HEK293 (cell line): ENCODE data around the gene CCDC85B.

Experiments used
- CTCF ChIA-PET: fragments of 350-600 bp; formaldehyde crosslinking; extraction: SDS; loops from one replicate; lab custom pipeline; 2021; ENCODE audit warnings: antibody characterized with exemption; lab: Yijun Ruan, JAX
- POLR2A ChIA-PET: fragments of 300-600 bp; formaldehyde crosslinking; extraction: SDS; loops from one replicate; lab custom pipeline; 2020; ENCODE audit warnings: antibody characterized with exemption, inconsistent platforms; lab: Yijun Ruan, JAX
- H3K27ac ChIP-seq: fragments of 200-500 bp; sonication (Bioruptor generic); 2 replicates; pipeline ENCODE4 v1.5.1; 2014; ENCODE audit warnings: low read depth, low read length, control low read depth, inconsistent platforms; ENCODE audit errors: extremely low read depth
- H3K36me3 ChIP-seq, 2 experiments: fragments of 200-500 bp in 1 of 2; sonication (Bioruptor generic) in 1 of 2; 1 replicate in 1 of 2; 2 replicates in 1 of 2; pipeline ENCODE4 v1.5.1; 2014 to 2017; ENCODE audit warnings: inconsistent platforms in 2 of 2, low read length in 2 of 2; ENCODE audit not compliant: control insufficient read depth in 2 of 2, insufficient read depth in 1 of 2
- H3K4me1 ChIP-seq: fragments of 200-500 bp; sonication (Bioruptor generic); 2 replicates; pipeline ENCODE4 v1.5.1; 2014; ENCODE audit warnings: mild to moderate bottlenecking, low read length, inconsistent platforms; ENCODE audit not compliant: control insufficient read depth, insufficient read depth
- H3K4me3 ChIP-seq: 2 replicates; pipeline ENCODE4 v1.5.1; 2011; ENCODE audit warnings: low read depth, mild to moderate bottlenecking, control low read depth, low read length, moderate library complexity
- H3K9me3 ChIP-seq: fragments of 200-500 bp; sonication (Bioruptor generic); 2 replicates; pipeline ENCODE4 v1.5.1; 2014; ENCODE audit warnings: low read depth, low read length, inconsistent platforms; ENCODE audit not compliant: control insufficient read depth, insufficient read depth
- ATF2 ChIP-seq: fragments of 450-650 bp; formaldehyde crosslinking; IDR thresholded peaks from 2 replicates; pipeline ENCODE4 v1.5.1; 2016; ENCODE audit warnings: missing biosample characterization, missing genetic modification characterization, low read depth
- GFI1B ChIP-seq: fragments of 450-650 bp; formaldehyde crosslinking; IDR thresholded peaks from 2 replicates; pipeline ENCODE4 v1.5.1; 2016; ENCODE audit warnings: missing biosample characterization, missing genetic modification characterization
- GLI4 ChIP-seq: fragments of 450-650 bp; formaldehyde crosslinking; IDR thresholded peaks from 2 replicates; pipeline ENCODE4 v1.5.1; 2016; ENCODE audit warnings: missing biosample characterization, missing genetic modification characterization
- PBX3 ChIP-seq: sonication (generic); formaldehyde crosslinking; IDR thresholded peaks from 2 replicates; pipeline ENCODE4 v1.8.1; 2022; ENCODE audit warnings: mild to moderate bottlenecking, moderate library complexity, missing genetic modification reagents
- PRDM1 ChIP-seq: fragments of 450-650 bp; formaldehyde crosslinking; IDR thresholded peaks from 2 replicates; pipeline ENCODE4; 2016; ENCODE audit warnings: missing biosample characterization, missing genetic modification characterization
- REPIN1 ChIP-seq: fragments of 450-650 bp; formaldehyde crosslinking; IDR thresholded peaks from 2 replicates; pipeline ENCODE4 v1.5.1; 2017; ENCODE audit warnings: missing biosample characterization, missing genetic modification characterization, low read depth
- SCRT1 ChIP-seq: fragments of 450-650 bp; formaldehyde crosslinking; IDR thresholded peaks from 2 replicates; pipeline ENCODE4 v1.5.1; 2016; ENCODE audit warnings: missing biosample characterization, missing genetic modification characterization, borderline replicate concordance
- ZBTB20 ChIP-seq: fragments of 450-650 bp; formaldehyde crosslinking; IDR thresholded peaks from 2 replicates; pipeline ENCODE4 v1.5.1; 2016; ENCODE audit warnings: missing biosample characterization, missing genetic modification characterization
- ZBTB48 ChIP-seq: fragments of 450-650 bp; formaldehyde crosslinking; IDR thresholded peaks from 2 replicates; pipeline ENCODE4 v1.5.1; 2016; ENCODE audit warnings: missing biosample characterization, missing genetic modification characterization
- ZEB2 ChIP-seq: fragments of 450-650 bp; formaldehyde crosslinking; IDR thresholded peaks from 2 replicates; pipeline ENCODE4 v1.5.1; 2016; ENCODE audit warnings: missing biosample characterization, missing genetic modification characterization
- ZFHX2 ChIP-seq: fragments of 450-650 bp; formaldehyde crosslinking; conservative IDR thresholded peaks from 2 replicates; pipeline ENCODE4 v1.5.1; 2016; ENCODE audit warnings: missing biosample characterization, missing genetic modification characterization
- ZFP69B ChIP-seq: fragments of 450-650 bp; formaldehyde crosslinking; IDR thresholded peaks from 2 replicates; pipeline ENCODE4 v1.5.1; 2016; ENCODE audit warnings: missing biosample characterization, missing genetic modification characterization
- ZNF10 ChIP-seq: fragments of 450-650 bp; formaldehyde crosslinking; IDR thresholded peaks from 2 replicates; pipeline ENCODE4 v1.5.1; 2017; ENCODE audit warnings: missing biosample characterization, missing genetic modification characterization
- ZNF155 ChIP-seq: fragments of 450-650 bp; formaldehyde crosslinking; IDR thresholded peaks from 2 replicates; pipeline ENCODE4 v1.5.1; 2016; ENCODE audit warnings: missing biosample characterization, missing genetic modification characterization
- ZNF2 ChIP-seq: fragments of 450-650 bp; formaldehyde crosslinking; IDR thresholded peaks from 2 replicates; pipeline ENCODE4 v1.5.1; 2016; ENCODE audit warnings: missing biosample characterization, missing genetic modification characterization
- ZNF23 ChIP-seq: fragments of 450-650 bp; formaldehyde crosslinking; IDR thresholded peaks from 2 replicates; pipeline ENCODE4 v1.5.1; 2016; ENCODE audit warnings: missing biosample characterization, missing genetic modification characterization, borderline replicate concordance
- ZNF24 ChIP-seq: fragments of 450-650 bp; formaldehyde crosslinking; IDR thresholded peaks from 2 replicates; pipeline ENCODE4 v1.5.1; 2016; ENCODE audit warnings: missing biosample characterization, missing genetic modification characterization
- ZNF341 ChIP-seq: fragments of 450-650 bp; formaldehyde crosslinking; IDR thresholded peaks from 2 replicates; pipeline ENCODE4; 2016; ENCODE audit warnings: low read depth, missing biosample characterization, missing genetic modification characterization
- ZNF391 ChIP-seq: fragments of 450-650 bp; formaldehyde crosslinking; IDR thresholded peaks from 2 replicates; pipeline ENCODE4 v1.5.1; 2016; ENCODE audit warnings: low read depth, missing biosample characterization, missing genetic modification characterization, borderline replicate concordance
- ZNF449 ChIP-seq: fragments of 450-650 bp; formaldehyde crosslinking; IDR thresholded peaks from 2 replicates; pipeline ENCODE4 v1.5.1; 2017; ENCODE audit warnings: missing biosample characterization, mild to moderate bottlenecking, missing genetic modification characterization, moderate library complexity
- ZNF48 ChIP-seq: fragments of 450-650 bp; formaldehyde crosslinking; IDR thresholded peaks from 2 replicates; pipeline ENCODE4 v1.5.1; 2016; ENCODE audit warnings: missing biosample characterization, missing genetic modification characterization
- ZNF544 ChIP-seq: fragments of 450-650 bp; formaldehyde crosslinking; IDR thresholded peaks from 2 replicates; pipeline ENCODE4 v1.5.0; 2017; ENCODE audit warnings: missing biosample characterization, missing genetic modification characterization
- ZNF548 ChIP-seq: fragments of 450-650 bp; formaldehyde crosslinking; IDR thresholded peaks from 2 replicates; pipeline ENCODE4 v1.5.1; 2016; ENCODE audit warnings: missing biosample characterization, missing genetic modification characterization
- ZNF561 ChIP-seq: fragments of 450-650 bp; IDR thresholded peaks from 2 replicates; pipeline ENCODE4 v1.5.1; 2018; ENCODE audit warnings: missing biosample characterization, missing genetic modification characterization, borderline replicate concordance
- ZNF768 ChIP-seq: fragments of 450-650 bp; formaldehyde crosslinking; IDR thresholded peaks from 2 replicates; pipeline ENCODE4 v1.5.1; 2018; ENCODE audit warnings: missing biosample characterization, mild to moderate bottlenecking, missing genetic modification characterization
- ZNF837 ChIP-seq: fragments of 450-650 bp; formaldehyde crosslinking; IDR thresholded peaks from 2 replicates; pipeline ENCODE4 v1.5.1; 2016; ENCODE audit warnings: missing biosample characterization, missing genetic modification characterization
- TF ChIP-seq, protein P1 (sequence below): fragments of 450-650 bp; formaldehyde crosslinking; IDR thresholded peaks from 2 replicates; pipeline ENCODE4 v1.5.1; 2016; ENCODE audit warnings: missing biosample characterization, missing genetic modification characterization
- TF ChIP-seq, protein P2 (sequence below): fragments of 450-650 bp; formaldehyde crosslinking; IDR thresholded peaks from 2 replicates; pipeline ENCODE4 v1.5.1; 2016; ENCODE audit warnings: missing biosample characterization, missing genetic modification characterization

The CCDC85B gene

DNA sequence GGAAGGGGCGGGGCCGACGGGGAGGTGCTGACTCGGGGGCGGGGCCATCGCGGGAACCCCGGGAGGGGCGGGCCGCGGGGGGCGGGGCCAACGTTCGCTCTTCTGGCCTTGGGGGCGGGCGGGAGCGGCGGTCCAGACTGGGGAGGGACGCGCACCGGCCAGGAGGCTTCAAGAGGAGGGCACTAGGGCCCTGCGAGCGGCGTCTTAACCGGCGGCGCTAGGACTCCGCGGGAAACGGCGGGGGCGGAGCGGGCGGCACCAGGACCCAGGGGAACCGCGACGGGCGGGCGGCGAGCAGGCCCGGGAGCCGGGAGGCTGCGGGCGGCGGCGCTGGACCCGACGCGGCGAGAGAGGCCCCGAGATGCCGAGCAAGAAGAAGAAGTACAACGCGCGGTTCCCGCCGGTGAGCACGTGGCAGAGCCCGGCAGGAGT is 28.7 kb downstream of the CCDC85B start, which contains the start of gene DRAP1 (continued):
- TF ChIP-seq, protein P1, sequence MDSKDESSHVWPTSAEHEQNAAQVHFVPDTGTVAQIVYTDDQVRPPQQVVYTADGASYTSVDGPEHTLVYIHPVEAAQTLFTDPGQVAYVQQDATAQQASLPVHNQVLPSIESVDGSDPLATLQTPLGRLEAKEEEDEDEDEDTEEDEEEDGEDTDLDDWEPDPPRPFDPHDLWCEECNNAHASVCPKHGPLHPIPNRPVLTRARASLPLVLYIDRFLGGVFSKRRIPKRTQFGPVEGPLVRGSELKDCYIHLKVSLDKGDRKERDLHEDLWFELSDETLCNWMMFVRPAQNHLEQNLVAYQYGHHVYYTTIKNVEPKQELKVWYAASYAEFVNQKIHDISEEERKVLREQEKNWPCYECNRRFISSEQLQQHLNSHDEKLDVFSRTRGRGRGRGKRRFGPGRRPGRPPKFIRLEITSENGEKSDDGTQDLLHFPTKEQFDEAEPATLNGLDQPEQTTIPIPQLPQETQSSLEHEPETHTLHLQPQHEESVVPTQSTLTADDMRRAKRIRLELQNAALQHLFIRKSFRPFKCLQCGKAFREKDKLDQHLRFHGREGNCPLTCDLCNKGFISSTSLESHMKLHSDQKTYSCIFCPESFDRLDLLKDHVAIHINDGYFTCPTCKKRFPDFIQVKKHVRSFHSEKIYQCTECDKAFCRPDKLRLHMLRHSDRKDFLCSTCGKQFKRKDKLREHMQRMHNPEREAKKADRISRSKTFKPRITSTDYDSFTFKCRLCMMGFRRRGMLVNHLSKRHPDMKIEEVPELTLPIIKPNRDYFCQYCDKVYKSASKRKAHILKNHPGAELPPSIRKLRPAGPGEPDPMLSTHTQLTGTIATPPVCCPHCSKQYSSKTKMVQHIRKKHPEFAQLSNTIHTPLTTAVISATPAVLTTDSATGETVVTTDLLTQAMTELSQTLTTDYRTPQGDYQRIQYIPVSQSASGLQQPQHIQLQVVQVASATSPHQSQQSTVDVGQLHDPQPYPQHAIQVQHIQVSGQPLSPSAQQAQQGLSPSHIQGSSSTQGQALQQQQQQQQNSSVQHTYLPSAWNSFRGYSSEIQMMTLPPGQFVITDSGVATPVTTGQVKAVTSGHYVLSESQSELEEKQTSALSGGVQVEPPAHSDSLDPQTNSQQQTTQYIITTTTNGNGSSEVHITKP (tag by site-specific recombination), result peak; percentile 75
- no peak for TF ChIP-seq ZNF544 (tag by site-specific recombination)
- peak; percentile 67 for TF ChIP-seq ZFHX2 (tag by site-specific recombination)
- TF ChIP-seq ZBTB48 (tag by site-specific recombination), result no peak
- no peak for TF ChIP-seq ZNF837 (tag by site-specific recombination)
- no peak for TF ChIP-seq SCRT1 (tag by site-specific recombination)
- TF ChIP-seq ZNF155, result no peak
- TF ChIP-seq REPIN1, result no peak
- no peak for TF ChIP-seq ZNF24 (tag by site-specific recombination)
- no peak for TF ChIP-seq ATF2
- no peak for TF ChIP-seq GFI1B (tag by site-specific recombination)
- no peak for TF ChIP-seq ZNF768 (tag by site-specific recombination)
- TF ChIP-seq PBX3, result peak; percentile 29
- 0 out of 2 replicates have a peak, but pooled peaks have one; percentile 57 for TF ChIP-seq ZNF391 (tag by site-specific recombination)
- no peak for TF ChIP-seq ZNF341 (tag by site-specific recombination)
- no peak for TF ChIP-seq ZNF548 (tag by site-specific recombination)
- no peak for TF ChIP-seq ZNF10
- no peak; the same call in 1 of the 2 replicates for TF ChIP-seq ZEB2 (tag by site-specific recombination)
- TF ChIP-seq ZNF48 (tag by site-specific recombination), result no peak
- TF ChIP-seq ZNF23, result no peak
- peak; percentile 81 for TF ChIP-seq ZFP69B (tag by site-specific recombination)

GRCh38 chr11:65919573-65920371 is 29.3 kb downstream of the CCDC85B start:
- peaks cover 0 to 14% of the 10 kb centered on the region in 2 experiments; a peak in 2 of 3 replicates for H3K36me3 ChIP-seq
- H3K9me3 ChIP-seq, result no peaks in the 10 kb centered on the region
- POLR2A ChIA-PET, result interaction anchor here (0.6 to 2.3 kb wide), 2 partner anchors 30 to 32 kb away, joined by 3 to 12 read pairs; partner anchors contain the start of genes CCDC85B and FIBP
- H3K4me1 ChIP-seq, result no peaks in the 10 kb centered on the region; the same call in 1 of the 2 replicates
- H3K27ac ChIP-seq, result no peak overlapping the region; the same call in 1 of the 2 replicates
- CTCF ChIA-PET, result interaction anchor here (0.7 kb wide), 2 partner anchors 13 to 23 kb away, joined by 3 to 5 read pairs; no protein-coding TSS in a partner anchor
- peak overlapping the region; percentile 74 for H3K4me3 ChIP-seq
- TF ChIP-seq, protein P2, sequence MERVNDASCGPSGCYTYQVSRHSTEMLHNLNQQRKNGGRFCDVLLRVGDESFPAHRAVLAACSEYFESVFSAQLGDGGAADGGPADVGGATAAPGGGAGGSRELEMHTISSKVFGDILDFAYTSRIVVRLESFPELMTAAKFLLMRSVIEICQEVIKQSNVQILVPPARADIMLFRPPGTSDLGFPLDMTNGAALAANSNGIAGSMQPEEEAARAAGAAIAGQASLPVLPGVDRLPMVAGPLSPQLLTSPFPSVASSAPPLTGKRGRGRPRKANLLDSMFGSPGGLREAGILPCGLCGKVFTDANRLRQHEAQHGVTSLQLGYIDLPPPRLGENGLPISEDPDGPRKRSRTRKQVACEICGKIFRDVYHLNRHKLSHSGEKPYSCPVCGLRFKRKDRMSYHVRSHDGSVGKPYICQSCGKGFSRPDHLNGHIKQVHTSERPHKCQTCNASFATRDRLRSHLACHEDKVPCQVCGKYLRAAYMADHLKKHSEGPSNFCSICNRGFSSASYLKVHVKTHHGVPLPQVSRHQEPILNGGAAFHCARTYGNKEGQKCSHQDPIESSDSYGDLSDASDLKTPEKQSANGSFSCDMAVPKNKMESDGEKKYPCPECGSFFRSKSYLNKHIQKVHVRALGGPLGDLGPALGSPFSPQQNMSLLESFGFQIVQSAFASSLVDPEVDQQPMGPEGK (tag by site-specific recombination), result peak; percentile 12; the same call in 1 of the 2 replicates
- TF ChIP-seq GLI4 (tag by site-specific recombination) (no peak), PRDM1 (no peak), ZNF561 (tag by site-specific recombination) (no peak), ZNF449 (tag by site-specific recombination) (no peak), ZBTB20 (tag by site-specific recombination) (peak; percentile 76; the same call in 1 of the 2 replicates), ZFHX2 (tag by site-specific recombination) (peak; percentile 67), ZNF2 (no peak)
